Activated T-cell treated with anti-CD3 and anti-CD28 coated beads, Interleukin-2, amount 50 U/mL, for 24 hours (primary cell): Measurements from ENCODE around the gene ZNF782.
A peak's percentile ranks its signal among the peaks of the same experiment; 100 is the strongest.
"Not testable (repeated sequence)": the region's sequence is repeated elsewhere in the genome, so short reads cannot be mapped to it uniquely, and the experiment has no call there.

Experiments
- DNase-seq: peaks from one replicate; pipeline ENCODE4 v3.0.0-alpha.2; 2020
- H3K27ac Mint-ChIP-seq: 2 replicates; pipeline ENCODE4 v1.8.0; 2020; ENCODE audit warnings: mild to moderate bottlenecking, mixed read lengths
- H3K27me3 Mint-ChIP-seq: 2 replicates; pipeline ENCODE4 v1.8.0; 2020; ENCODE audit warnings: mixed read lengths
- H3K36me3 Mint-ChIP-seq: 2 replicates; pipeline ENCODE4 v1.8.0; 2020; ENCODE audit warnings: low read depth, mixed read lengths
- H3K4me1 Mint-ChIP-seq: 2 replicates; pipeline ENCODE4 v1.8.0; 2020; ENCODE audit warnings: low read depth, mixed read lengths
- H3K4me3 Mint-ChIP-seq: 2 replicates; pipeline ENCODE4 v1.8.0; 2020; ENCODE audit warnings: mild to moderate bottlenecking, moderate library complexity, mixed read lengths
- H3K9me3 Mint-ChIP-seq: 2 replicates; pipeline ENCODE4 v1.8.0; 2020; ENCODE audit warnings: mixed read lengths

The ZNF782 gene

DNA sequence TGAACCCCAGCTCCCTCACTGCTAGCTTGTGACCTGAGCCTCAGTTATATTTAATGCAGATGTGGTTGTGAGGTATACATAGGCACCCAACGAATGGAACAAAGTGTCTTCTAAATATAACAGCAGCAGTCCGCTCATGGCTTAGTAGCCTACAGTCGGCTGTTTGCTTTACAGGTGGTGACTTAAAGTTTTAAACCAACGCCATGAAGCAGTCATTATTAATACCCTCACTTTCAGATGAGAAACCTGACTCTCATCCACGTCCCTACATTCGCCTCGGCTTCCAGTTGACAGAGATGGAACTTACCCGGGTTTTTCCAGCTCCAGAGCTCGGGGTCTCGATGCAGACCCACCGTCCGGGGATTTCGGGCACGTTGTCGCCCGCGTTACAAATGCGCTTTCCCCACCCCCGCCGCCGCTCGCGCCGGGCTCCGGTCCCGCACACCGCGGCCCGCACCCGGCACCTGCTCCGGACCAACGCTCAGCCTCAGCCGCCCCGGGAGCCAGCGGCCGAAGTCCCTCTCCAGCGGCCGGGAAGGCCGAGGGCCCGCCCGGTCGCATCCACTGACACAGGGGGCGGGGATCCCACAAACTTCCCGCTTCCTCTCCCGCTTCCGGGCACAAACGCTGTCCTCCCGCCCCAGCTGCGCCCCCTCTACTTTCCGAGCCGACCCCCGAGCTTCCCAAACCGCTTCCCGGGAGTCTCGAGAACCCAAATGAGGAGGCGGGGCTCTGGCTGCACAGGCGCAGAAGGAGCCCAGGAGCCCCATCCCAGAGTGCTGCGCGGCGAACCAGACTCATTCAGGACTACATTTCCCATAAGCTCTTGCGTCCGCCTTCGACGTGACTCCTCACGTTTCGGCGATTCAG, at the start of gene ZNF782:
TSS of gene ZNF782 (minus strand) at position 734 of the 870 bp plus-strand sequence. CDS start 2,553 bp downstream, outside the sequence.
- peak within 1 kb of the TSS; percentile 98 for H3K27ac Mint-ChIP-seq
- H3K4me1 Mint-ChIP-seq: peaks cover 57% of the 10 kb centered on the region
- peak; percentile 87 for DNase-seq
- H3K4me3 Mint-ChIP-seq: peak within 1 kb of the TSS; percentile 99
- H3K9me3 Mint-ChIP-seq: peaks cover under 1% of the 10 kb centered on the region
- H3K36me3 Mint-ChIP-seq: peaks cover 35% of the 10 kb centered on the region
- peaks cover 15% of the 10 kb centered on the region for H3K27me3 Mint-ChIP-seq

DNA sequence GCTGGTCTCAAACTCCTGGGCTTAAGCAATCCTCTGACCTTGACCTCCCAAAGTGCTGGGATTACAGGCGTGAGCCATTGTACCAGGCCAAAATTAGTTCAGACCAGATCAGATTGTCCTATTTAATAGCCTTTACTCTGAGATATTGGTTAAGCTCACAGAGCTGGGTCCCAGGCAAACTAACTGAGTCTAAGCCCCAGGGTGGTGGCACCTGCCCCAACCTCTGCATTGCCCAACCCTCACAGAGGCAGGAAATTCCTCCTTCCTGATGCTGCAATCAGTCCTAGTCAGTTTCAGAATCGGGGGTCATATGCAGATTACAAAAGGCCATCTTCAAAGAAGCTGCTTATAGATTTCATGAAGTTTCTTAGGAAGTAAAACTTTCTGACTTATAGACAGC, 45.7 kb upstream of the ZNF782 start:
- H3K4me1 Mint-ChIP-seq, H3K9me3 Mint-ChIP-seq, DNase-seq, H3K4me3 Mint-ChIP-seq, H3K27ac Mint-ChIP-seq, H3K27me3 Mint-ChIP-seq: not testable (repeated sequence)
- H3K36me3 Mint-ChIP-seq: peaks cover 38% of the 10 kb centered on the region

DNA sequence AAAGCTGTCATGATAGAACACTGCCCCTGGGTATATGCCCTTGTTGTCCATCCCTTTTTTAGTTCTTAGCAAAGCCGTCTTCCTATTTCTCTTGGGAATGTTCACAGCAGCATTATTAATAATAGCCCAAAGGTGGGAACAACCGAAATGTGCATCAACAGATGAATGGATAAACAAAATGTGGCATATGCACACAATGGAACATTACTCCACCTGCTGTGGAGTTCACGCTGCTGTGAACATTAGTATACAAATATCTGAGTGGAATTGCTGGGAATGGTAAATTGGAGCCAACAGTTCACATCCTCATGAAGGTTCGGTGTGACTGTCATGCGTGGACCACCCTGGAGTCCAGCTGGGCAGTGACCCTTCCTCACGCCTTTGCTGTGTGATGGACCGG, 37.8 kb upstream of the ZNF782 start:
- Mint-ChIP-seq H3K9me3 (no peaks in the 10 kb centered on the region), H3K27me3 (no peaks in the 10 kb centered on the region), H3K4me1 (no peaks in the 10 kb centered on the region), H3K4me3 (no peak overlapping the region), H3K27ac (no peak overlapping the region), H3K36me3 (peaks cover 71% of the 10 kb centered on the region)
- no peak for DNase-seq

GRCh38 chr9:96888591-96888990, 34.3 kb upstream of the ZNF782 start:
- Mint-ChIP-seq H3K9me3 (peaks cover 7% of the 10 kb centered on the region), H3K4me1 (no peaks in the 10 kb centered on the region)

DNA sequence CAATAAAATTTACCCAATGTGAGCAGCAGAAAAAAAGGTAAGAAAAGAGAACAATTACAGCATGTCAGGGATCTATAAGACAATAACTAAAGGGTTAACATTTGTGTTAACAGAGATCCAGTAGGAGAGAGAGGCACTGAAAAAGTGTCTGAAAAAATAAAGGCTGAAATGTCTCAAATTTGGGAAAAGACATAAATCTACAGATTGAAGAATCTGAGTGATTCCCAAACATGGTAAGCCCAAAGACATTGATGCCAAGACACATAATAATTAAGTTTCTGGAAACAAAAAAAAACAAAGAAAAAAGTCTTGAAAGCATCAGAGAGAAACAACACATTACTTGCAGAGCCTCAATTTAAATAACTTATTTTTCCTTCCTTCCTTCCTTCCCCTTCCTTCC, 31.1 kb upstream of the ZNF782 start:
- no peak for DNase-seq
- H3K27ac Mint-ChIP-seq: no peak overlapping the region
- no peaks in the 10 kb centered on the region for H3K4me1 Mint-ChIP-seq
- H3K4me3 Mint-ChIP-seq: no peak overlapping the region
- H3K27me3 Mint-ChIP-seq: no peaks in the 10 kb centered on the region
- peaks cover 7% of the 10 kb centered on the region for H3K9me3 Mint-ChIP-seq
- peaks cover 32% of the 10 kb centered on the region for H3K36me3 Mint-ChIP-seq

More at GRCh38 chr9:96888591-96888990, 34.3 kb upstream of the ZNF782 start:
- H3K36me3 Mint-ChIP-seq: peaks cover 54% of the 10 kb centered on the region
- H3K27me3 Mint-ChIP-seq: no peaks in the 10 kb centered on the region
- no peak overlapping the region for H3K4me3 Mint-ChIP-seq
- no peak for DNase-seq
- H3K27ac Mint-ChIP-seq: no peak overlapping the region

GRCh38 chr9:96884443-96884842, 30.1 kb upstream of the ZNF782 start:
- Mint-ChIP-seq H3K4me3 (no peak overlapping the region), H3K36me3 (peaks cover 25% of the 10 kb centered on the region), H3K4me1 (no peaks in the 10 kb centered on the region), H3K27me3 (peaks cover 3% of the 10 kb centered on the region), H3K27ac (no peak overlapping the region), H3K9me3 (peaks cover 9% of the 10 kb centered on the region)
- no peak for DNase-seq

DNA sequence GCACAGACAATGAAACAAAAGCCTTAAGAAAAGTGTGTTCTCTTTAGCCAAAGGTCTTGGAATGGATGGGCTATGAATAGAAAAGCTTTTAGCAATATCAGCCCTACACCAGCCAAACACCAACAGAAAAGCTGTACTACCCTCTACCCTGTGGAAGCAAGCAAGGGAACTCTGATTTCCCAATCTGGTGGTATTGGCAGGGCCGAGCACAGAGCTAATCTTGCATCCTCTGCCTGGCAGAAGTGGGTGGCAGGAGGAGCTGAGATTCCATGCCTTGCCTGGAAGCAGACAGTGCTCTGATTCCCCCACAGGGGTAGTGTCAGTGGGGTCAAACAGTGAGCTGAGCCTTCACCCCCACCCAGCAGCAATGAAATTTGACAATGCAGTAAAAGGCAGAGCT, 29.6 kb upstream of the ZNF782 start:
- no peak overlapping the region for H3K4me3 Mint-ChIP-seq
- no peak overlapping the region for H3K27ac Mint-ChIP-seq
- H3K4me1 Mint-ChIP-seq: no peaks in the 10 kb centered on the region
- H3K9me3 Mint-ChIP-seq: peaks cover 9% of the 10 kb centered on the region
- H3K27me3 Mint-ChIP-seq: peaks cover 8% of the 10 kb centered on the region
- no peak for DNase-seq
- peaks cover 25% of the 10 kb centered on the region for H3K36me3 Mint-ChIP-seq

DNA sequence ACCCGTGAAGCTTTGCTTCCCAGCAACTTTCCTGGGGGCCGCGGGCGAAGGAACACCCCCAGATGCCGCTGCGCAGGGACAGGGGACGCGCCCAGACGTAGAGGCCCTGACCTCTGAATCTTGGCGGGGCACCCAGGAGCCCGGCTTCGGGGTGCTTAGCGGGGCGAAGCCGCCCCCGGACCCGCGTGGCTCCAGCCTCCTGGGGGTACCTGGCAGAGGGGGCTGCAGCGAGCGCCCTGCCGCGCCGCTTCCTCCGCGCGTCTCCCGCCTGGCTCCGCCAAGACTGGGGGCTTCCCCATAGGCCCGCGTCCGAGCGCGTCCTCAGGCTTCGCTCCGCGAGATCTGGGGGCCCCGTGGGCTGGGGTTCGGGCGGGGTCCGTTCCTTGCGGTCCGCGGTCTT, 23.0 kb upstream of the ZNF782 start:
- peaks cover 58% of the 10 kb centered on the region for H3K27me3 Mint-ChIP-seq
- H3K4me3 Mint-ChIP-seq: peak overlapping the region; percentile 36
- H3K27ac Mint-ChIP-seq: peak overlapping the region; percentile 63
- no peak for DNase-seq
- no peaks in the 10 kb centered on the region for H3K36me3 Mint-ChIP-seq
- peaks cover 5% of the 10 kb centered on the region for H3K9me3 Mint-ChIP-seq
- H3K4me1 Mint-ChIP-seq: peaks cover 35% of the 10 kb centered on the region

DNA sequence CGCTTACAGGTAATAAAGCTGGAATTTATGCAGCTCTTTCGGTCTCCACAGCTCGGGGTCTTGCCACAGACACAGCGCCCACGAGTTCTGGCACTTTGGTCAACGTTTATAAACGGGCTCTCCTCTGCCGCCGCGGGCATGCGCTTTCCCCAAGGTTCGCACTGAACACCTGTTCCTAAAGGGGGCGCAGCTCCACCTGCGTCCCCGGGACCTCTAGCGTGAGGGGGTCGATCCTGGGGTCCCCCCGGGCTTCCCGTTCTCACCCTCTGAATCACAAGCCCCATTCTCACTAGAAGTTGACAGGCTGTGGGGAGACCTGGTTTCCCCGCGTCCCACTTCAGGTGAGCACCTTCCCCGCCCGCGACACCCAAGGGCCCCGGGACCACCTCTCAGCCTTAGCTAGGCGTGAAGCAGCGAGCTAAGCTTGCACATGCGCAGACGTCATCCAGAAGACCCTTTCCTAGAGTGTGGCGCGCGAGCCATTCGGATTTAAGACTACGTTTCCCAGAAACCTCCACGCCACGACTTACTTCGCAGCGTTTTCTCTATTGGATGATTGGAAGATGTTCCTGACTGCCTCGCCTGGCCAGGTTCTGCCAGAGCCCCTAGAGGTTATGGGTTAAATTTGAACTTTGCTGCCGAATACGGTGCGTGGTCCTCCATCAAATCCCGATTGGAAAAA, 21.3 kb upstream of the ZNF782 start:
- Mint-ChIP-seq H3K36me3 (no peaks in the 10 kb centered on the region), H3K4me3 (peak overlapping the region; percentile 81), H3K4me1 (peaks cover 35% of the 10 kb centered on the region), H3K27ac (peak overlapping the region; percentile 80), H3K27me3 (peaks cover 58% of the 10 kb centered on the region), H3K9me3 (peaks cover 5% of the 10 kb centered on the region)
- peak; percentile 55 for DNase-seq

- peaks cover 58% of the 10 kb centered on the region for H3K27me3 Mint-ChIP-seq
- no peak for DNase-seq
- H3K27ac Mint-ChIP-seq: peak overlapping the region; percentile 80
Observed at GRCh38 chr9:96874947-96875460, 20.7 kb upstream of the ZNF782 start.

GRCh38 chr9:96874201-96874785, 20.0 kb upstream of the ZNF782 start:
- Mint-ChIP-seq H3K9me3 (peaks cover 3% of the 10 kb centered on the region), H3K4me3 (no peak overlapping the region), H3K36me3 (no peaks in the 10 kb centered on the region), H3K4me1 (peaks cover 35% of the 10 kb centered on the region), H3K27ac (no peak overlapping the region), H3K27me3 (peaks cover 54% of the 10 kb centered on the region)
- no peak for DNase-seq

More at GRCh38 chr9:96874947-96875460, 20.7 kb upstream of the ZNF782 start:
- peak overlapping the region; percentile 81 for H3K4me3 Mint-ChIP-seq
- peaks cover 35% of the 10 kb centered on the region for H3K4me1 Mint-ChIP-seq
- no peaks in the 10 kb centered on the region for H3K36me3 Mint-ChIP-seq
- peaks cover 5% of the 10 kb centered on the region for H3K9me3 Mint-ChIP-seq

DNA sequence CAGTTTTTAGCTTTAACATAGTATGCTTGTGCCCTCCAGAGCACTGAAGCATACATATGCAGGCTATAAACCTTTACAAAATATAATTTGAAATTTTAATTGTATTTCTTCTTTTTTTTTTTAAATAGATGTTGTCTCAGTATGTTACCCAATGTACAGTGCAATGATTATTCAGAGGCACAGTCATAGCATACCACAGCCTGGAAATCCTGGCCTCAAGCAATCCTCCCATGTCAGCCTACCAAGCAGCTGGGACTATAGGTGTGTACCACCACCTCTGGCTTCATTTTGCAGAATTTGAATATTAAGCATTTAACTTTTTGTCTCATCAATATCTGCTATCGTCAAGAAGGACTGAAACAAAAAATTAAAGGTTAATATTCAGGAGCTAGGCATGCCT, 16.9 kb upstream of the ZNF782 start:
- H3K27ac Mint-ChIP-seq: no peak overlapping the region
- H3K4me3 Mint-ChIP-seq: no peak overlapping the region
- DNase-seq: no peak
- peaks cover 26% of the 10 kb centered on the region for H3K4me1 Mint-ChIP-seq
- peaks cover 28% of the 10 kb centered on the region for H3K27me3 Mint-ChIP-seq
- no peaks in the 10 kb centered on the region for H3K36me3 Mint-ChIP-seq
- no peaks in the 10 kb centered on the region for H3K9me3 Mint-ChIP-seq

DNA sequence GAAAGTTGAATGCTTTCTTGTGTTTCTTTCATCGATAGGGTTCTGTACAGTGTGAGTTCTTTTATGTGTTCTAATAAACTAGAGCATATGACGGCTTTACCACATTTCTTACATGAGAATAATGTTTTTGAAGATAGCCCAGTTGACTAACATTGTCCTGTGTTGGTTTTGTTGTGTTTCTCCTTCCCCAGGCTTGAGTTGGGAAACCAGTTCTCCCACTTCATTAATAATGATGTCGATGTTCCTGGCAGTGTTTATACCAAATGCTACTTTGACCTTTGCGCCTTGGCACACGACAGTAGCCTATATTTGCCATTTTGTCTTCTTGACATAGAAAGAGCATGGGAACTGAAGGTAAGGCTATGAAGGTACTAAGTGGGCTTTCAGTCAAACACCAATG, 14.4 kb upstream of the ZNF782 start:
- no peak for DNase-seq
- H3K9me3 Mint-ChIP-seq: peaks cover 7% of the 10 kb centered on the region
- H3K4me1 Mint-ChIP-seq: peaks cover under 1% of the 10 kb centered on the region
- H3K36me3 Mint-ChIP-seq: no peaks in the 10 kb centered on the region
- H3K27ac Mint-ChIP-seq: no peak overlapping the region
- H3K27me3 Mint-ChIP-seq: peaks cover 14% of the 10 kb centered on the region
- no peak overlapping the region for H3K4me3 Mint-ChIP-seq

GRCh38 chr9:96867079-96867804, 12.9 kb upstream of the ZNF782 start:
- no peak for DNase-seq

More at GRCh38 chr9:96867079-96867804, 12.9 kb upstream of the ZNF782 start:
- Mint-ChIP-seq H3K4me3 (no peak overlapping the region), H3K9me3 (peaks cover 7% of the 10 kb centered on the region), H3K4me1 (no peaks in the 10 kb centered on the region), H3K27me3 (peaks cover 8% of the 10 kb centered on the region), H3K27ac (no peak overlapping the region), H3K36me3 (no peaks in the 10 kb centered on the region)
